HepG2 (cell line): ENCODE results near the gene CTU2. TPM values are rescaled to one million over a fixed set of nuclear protein-coding genes. Genes with fewer than 3 reads are reported as not detected.
A peak's percentile ranks its signal among the peaks of the same experiment; 100 is the strongest.

Experiments used
- BORCS8-MEF2B ChIP-seq: sonication (generic); formaldehyde crosslinking; IDR thresholded peaks from 2 replicates; pipeline ENCODE4 v1.8.0; 2022; ENCODE audit warnings: mild to moderate bottlenecking, missing genetic modification reagents
- BRD4 ChIP-seq: sonication (generic); formaldehyde crosslinking; IDR thresholded peaks from 2 replicates; pipeline ENCODE4 v1.4.0; 2020; ENCODE audit warnings: missing genetic modification reagents
- ESRRA ChIP-seq: sonication (generic); formaldehyde crosslinking; IDR thresholded peaks from 2 replicates; pipeline ENCODE4 v1.5.1; 2020; ENCODE audit warnings: mild to moderate bottlenecking, low read depth, missing genetic modification reagents
- EZH2 ChIP-seq: conservative IDR thresholded peaks from 2 replicates; pipeline ENCODE4 v1.6.1; 2012; ENCODE audit warnings: mild to moderate bottlenecking, low read depth, low read length, moderate library complexity
- GATAD1 ChIP-seq: IDR thresholded peaks from 2 replicates; pipeline ENCODE4 v1.6.1; 2016; ENCODE audit warnings: missing genetic modification reagents, missing compliant biosample characterization
- HES4 ChIP-seq: sonication (generic); formaldehyde crosslinking; IDR thresholded peaks from 2 replicates; pipeline ENCODE4 v1.9.0; 2021; ENCODE audit warnings: mild to moderate bottlenecking, missing genetic modification reagents, borderline replicate concordance
- HIVEP1 ChIP-seq: sonication (generic); formaldehyde crosslinking; IDR thresholded peaks from 2 replicates; pipeline ENCODE4 v1.4.0; 2020; ENCODE audit warnings: mild to moderate bottlenecking, missing genetic modification reagents
- IKZF1 ChIP-seq: fragments of 450-650 bp; IDR thresholded peaks from 2 replicates; pipeline ENCODE4 v1.7.1; 2016
- KDM6A ChIP-seq: IDR thresholded peaks from 2 replicates; pipeline ENCODE4 v1.6.1; 2016; ENCODE audit warnings: low read depth
- KLF16 ChIP-seq, 2 experiments: sonication (generic) in 1 of 2; formaldehyde crosslinking in 1 of 2; IDR thresholded peaks; 2 replicates each; pipeline versions ENCODE4 v1.6.1 to v1.8.0; 2016 to 2023; ENCODE audit warnings: missing genetic modification reagents in 2 of 2, missing compliant biosample characterization in 1 of 2
- MATR3 ChIP-seq: sonication (generic); formaldehyde crosslinking; IDR thresholded peaks from 2 replicates; pipeline ENCODE4 v1.4.0; 2020; ENCODE audit warnings: missing genetic modification reagents
- NFIC ChIP-seq: IDR thresholded peaks from 2 replicates; pipeline ENCODE4 v1.6.1; 2012; ENCODE audit warnings: mild to moderate bottlenecking, low read length, inconsistent platforms
- PRPF4 ChIP-seq: fragments of 200-400 bp; formaldehyde crosslinking; IDR thresholded peaks from 2 replicates; pipeline ENCODE4 v1.6.1; 2016; ENCODE audit warnings: low read length, low read depth; ENCODE audit not compliant: poor library complexity, severe bottlenecking
- SMAD1 ChIP-seq: sonication (generic); formaldehyde crosslinking; IDR thresholded peaks from 2 replicates; pipeline ENCODE4 v1.4.0; 2020; ENCODE audit warnings: missing genetic modification reagents, low read depth, mild to moderate bottlenecking, borderline replicate concordance
- SPEN ChIP-seq: sonication (generic); formaldehyde crosslinking; IDR thresholded peaks from 2 replicates; pipeline ENCODE4 v1.5.1; 2020; ENCODE audit warnings: low read depth, mild to moderate bottlenecking, missing genetic modification reagents
- SYNCRIP ChIP-seq: fragments of 200-400 bp; formaldehyde crosslinking; IDR thresholded peaks from 2 replicates; pipeline ENCODE4 v1.6.1; 2018; ENCODE audit warnings: mild to moderate bottlenecking, low read depth, low read length; ENCODE audit not compliant: insufficient read depth
- THYN1 ChIP-seq: sonication (generic); formaldehyde crosslinking; IDR thresholded peaks from 2 replicates; pipeline ENCODE4 v1.8.1; 2023; ENCODE audit warnings: low read depth, mild to moderate bottlenecking, moderate library complexity, missing genetic modification reagents, borderline replicate concordance
- ZFP1 ChIP-seq: IDR thresholded peaks from 2 replicates; pipeline ENCODE4 v1.6.1; 2016
- ZIK1 ChIP-seq: sonication (generic); formaldehyde crosslinking; IDR thresholded peaks from 2 replicates; pipeline ENCODE4 v1.5.0; 2020; ENCODE audit warnings: mild to moderate bottlenecking, low read depth, missing genetic modification reagents, borderline replicate concordance
- ZKSCAN5 ChIP-seq: sonication (generic); formaldehyde crosslinking; IDR thresholded peaks from 2 replicates; pipeline ENCODE4 v1.5.1; 2020; ENCODE audit warnings: mild to moderate bottlenecking, missing genetic modification reagents
- ZNF20 ChIP-seq: sonication (generic); formaldehyde crosslinking; IDR thresholded peaks from 2 replicates; pipeline ENCODE4 v1.4.0; 2020; ENCODE audit warnings: mild to moderate bottlenecking, moderate library complexity, missing genetic modification reagents
- ZNF484 ChIP-seq: sonication (generic); formaldehyde crosslinking; IDR thresholded peaks from 2 replicates; pipeline ENCODE4 v1.5.1; 2020; ENCODE audit warnings: mild to moderate bottlenecking, low read depth, missing genetic modification reagents, borderline replicate concordance
- ZNF746 ChIP-seq: sonication (generic); formaldehyde crosslinking; IDR thresholded peaks from 2 replicates; pipeline ENCODE4 v1.8.0; 2022; ENCODE audit warnings: mild to moderate bottlenecking, missing genetic modification reagents
- ZNF766 ChIP-seq: sonication (generic); formaldehyde crosslinking; IDR thresholded peaks from 2 replicates; pipeline ENCODE4 v1.5.0; 2020; ENCODE audit warnings: missing genetic modification reagents, borderline replicate concordance
- ZNF776 ChIP-seq: sonication (generic); formaldehyde crosslinking; IDR thresholded peaks from 2 replicates; pipeline ENCODE4 v1.4.0; 2020; ENCODE audit warnings: mild to moderate bottlenecking, missing genetic modification reagents
- ZNF788 ChIP-seq: sonication (generic); formaldehyde crosslinking; IDR thresholded peaks from 2 replicates; pipeline ENCODE4 v1.5.0; 2020; ENCODE audit warnings: mild to moderate bottlenecking, missing genetic modification reagents, borderline replicate concordance
- polyA plus RNA-seq, 8 experiments: library from polyadenylated mRNA; depleted of rRNA in 3 of 8; stranded (reverse) in 7 of 8; unstranded in 1 of 8; fragments of >200 nt; fragmentation: Illumina TruSeq in 4 of 8; extraction: Trizol in 4 of 8; gene quantifications; 2 replicates each; pipeline versions ENCODE4 v1.2.1 to v1.2.3, GENCODE V29; 2011 to 2016; ENCODE audit warnings: low read depth in 4 of 8, missing spikeins in 1 of 8, mixed read lengths in 1 of 8; ENCODE audit not compliant: insufficient read depth in 1 of 8
- total RNA-seq, 5 experiments: library from RNA; depleted of rRNA; stranded (reverse); fragments of >200 nt; fragmentation: Illumina TruSeq; extraction: Trizol; gene quantifications; 2 replicates each; pipeline ENCODE4 v1.2.3, GENCODE V29; 2016; ENCODE audit warnings: low read depth in 1 of 5
- TF ChIP-seq, protein P1 (sequence below): sonication (generic); formaldehyde crosslinking; IDR thresholded peaks from 2 replicates; pipeline ENCODE4 v1.4.0; 2020; ENCODE audit warnings: missing genetic modification reagents
- TF ChIP-seq, protein P2 (sequence below): sonication (generic); formaldehyde crosslinking; IDR thresholded peaks from 2 replicates; pipeline ENCODE4 v1.4.0; 2020; ENCODE audit warnings: low read depth, mild to moderate bottlenecking, missing genetic modification reagents

Gene CTU2
- total and polyA plus RNA-seq, 2 of the 13 experiments (the other 11 are each of a cell fraction or from before 2014, with no cell fraction given): 13.3 to 21.9 TPM

DNA sequence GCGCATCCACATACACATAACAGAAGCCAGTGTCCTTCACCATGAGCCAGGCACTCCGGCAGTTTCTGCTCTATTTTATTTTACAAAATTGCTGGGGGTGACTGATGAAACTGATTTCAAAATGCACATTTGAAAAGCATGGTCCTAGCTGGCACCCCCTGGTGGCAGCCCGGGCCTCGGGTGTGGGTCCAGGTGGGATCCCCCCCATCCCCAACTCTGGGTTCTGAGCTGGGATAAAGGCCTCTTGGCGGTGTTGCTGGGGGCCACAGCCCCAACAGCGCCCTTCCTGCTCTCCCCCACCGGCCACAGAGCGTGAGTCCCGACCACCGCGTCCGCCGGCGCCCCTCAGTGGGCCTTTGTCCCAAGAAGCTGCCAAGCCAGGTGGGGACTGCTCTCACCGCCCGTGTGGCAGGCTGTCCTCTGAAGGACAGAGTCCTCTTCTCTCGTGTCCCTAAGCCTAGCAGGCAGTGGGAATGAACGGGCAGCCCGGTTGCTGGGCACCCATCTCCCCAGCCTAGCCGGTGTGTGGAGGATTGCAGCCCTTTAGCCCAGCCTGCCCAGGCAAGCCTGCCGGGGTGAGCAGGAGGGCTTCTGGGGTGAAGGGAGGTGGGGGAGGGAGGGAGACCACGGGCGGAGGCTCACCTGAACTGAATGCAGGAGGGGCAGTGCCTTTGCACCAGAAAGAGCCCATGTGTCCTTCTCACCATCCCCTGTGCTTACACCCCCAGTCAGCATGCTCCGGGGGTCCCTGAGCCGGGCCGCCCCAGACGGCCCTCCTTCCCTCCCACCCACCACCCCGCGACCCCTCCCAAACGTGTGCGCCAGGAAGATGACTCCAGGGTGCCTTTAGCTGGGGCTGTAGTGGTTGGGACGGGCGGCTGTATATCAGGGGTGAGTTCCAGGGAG, 20.9 kb upstream of the CTU2 start (continued):
- 0 out of 2 replicates have a peak, but pooled peaks have one; percentile 24 for TF ChIP-seq ZNF788 (CRISPR knock-in tag)
- TF ChIP-seq ZNF20 (CRISPR knock-in tag): no peak
- TF ChIP-seq, protein P1, sequence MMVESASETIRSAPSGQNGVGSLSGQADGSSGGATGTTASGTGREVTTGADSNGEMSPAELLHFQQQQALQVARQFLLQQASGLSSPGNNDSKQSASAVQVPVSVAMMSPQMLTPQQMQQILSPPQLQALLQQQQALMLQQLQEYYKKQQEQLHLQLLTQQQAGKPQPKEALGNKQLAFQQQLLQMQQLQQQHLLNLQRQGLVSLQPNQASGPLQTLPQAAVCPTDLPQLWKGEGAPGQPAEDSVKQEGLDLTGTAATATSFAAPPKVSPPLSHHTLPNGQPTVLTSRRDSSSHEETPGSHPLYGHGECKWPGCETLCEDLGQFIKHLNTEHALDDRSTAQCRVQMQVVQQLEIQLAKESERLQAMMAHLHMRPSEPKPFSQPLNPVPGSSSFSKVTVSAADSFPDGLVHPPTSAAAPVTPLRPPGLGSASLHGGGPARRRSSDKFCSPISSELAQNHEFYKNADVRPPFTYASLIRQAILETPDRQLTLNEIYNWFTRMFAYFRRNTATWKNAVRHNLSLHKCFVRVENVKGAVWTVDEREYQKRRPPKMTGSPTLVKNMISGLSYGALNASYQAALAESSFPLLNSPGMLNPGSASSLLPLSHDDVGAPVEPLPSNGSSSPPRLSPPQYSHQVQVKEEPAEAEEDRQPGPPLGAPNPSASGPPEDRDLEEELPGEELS: no peak
- TF ChIP-seq IKZF1: no peak
- no peak for TF ChIP-seq ZKSCAN5
- no peak for TF ChIP-seq SYNCRIP
- no peak for TF ChIP-seq ESRRA
- TF ChIP-seq BORCS8-MEF2B (CRISPR knock-in tag): 0 out of 2 replicates have a peak, but pooled peaks have one; percentile 36
- TF ChIP-seq HIVEP1 (CRISPR knock-in tag): 0 out of 2 replicates have a peak, but pooled peaks have one; percentile 27
- no peak for TF ChIP-seq HES4 (CRISPR knock-in tag)
- no peak for TF ChIP-seq BRD4 (CRISPR knock-in tag)
- TF ChIP-seq ZNF766: no peak
- TF ChIP-seq GATAD1: no peak
- no peak for TF ChIP-seq THYN1 (CRISPR knock-in tag)
- TF ChIP-seq NFIC: no peak
- TF ChIP-seq PRPF4: no peak
- TF ChIP-seq ZNF484: 0 out of 2 replicates have a peak, but pooled peaks have one; percentile 39
- no peak; the same call in 1 of the 2 replicates for TF ChIP-seq SMAD1 (CRISPR knock-in tag)
- TF ChIP-seq, protein P2, sequence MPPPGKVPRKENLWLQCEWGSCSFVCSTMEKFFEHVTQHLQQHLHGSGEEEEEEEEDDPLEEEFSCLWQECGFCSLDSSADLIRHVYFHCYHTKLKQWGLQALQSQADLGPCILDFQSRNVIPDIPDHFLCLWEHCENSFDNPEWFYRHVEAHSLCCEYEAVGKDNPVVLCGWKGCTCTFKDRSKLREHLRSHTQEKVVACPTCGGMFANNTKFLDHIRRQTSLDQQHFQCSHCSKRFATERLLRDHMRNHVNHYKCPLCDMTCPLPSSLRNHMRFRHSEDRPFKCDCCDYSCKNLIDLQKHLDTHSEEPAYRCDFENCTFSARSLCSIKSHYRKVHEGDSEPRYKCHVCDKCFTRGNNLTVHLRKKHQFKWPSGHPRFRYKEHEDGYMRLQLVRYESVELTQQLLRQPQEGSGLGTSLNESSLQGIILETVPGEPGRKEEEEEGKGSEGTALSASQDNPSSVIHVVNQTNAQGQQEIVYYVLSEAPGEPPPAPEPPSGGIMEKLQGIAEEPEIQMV (CRISPR knock-in tag): 0 out of 2 replicates have a peak, but pooled peaks have one; percentile 61
- TF ChIP-seq KLF16 (CRISPR knock-in tag; IDR thresholded peaks at IDR 0.05): 0 out of 4 replicates have a peak, but pooled peaks of 1 of the 2 experiments have one; percentile 48
- TF ChIP-seq KDM6A (CRISPR knock-in tag): no peak
- TF ChIP-seq ZIK1 (CRISPR knock-in tag): no peak
- TF ChIP-seq ZNF746 (CRISPR knock-in tag): no peak
- TF ChIP-seq MATR3 (CRISPR knock-in tag): no peak
- TF ChIP-seq EZH2: peak; percentile 78; the same call in 1 of the 2 replicates
- no peak for TF ChIP-seq ZNF776 (CRISPR knock-in tag)
- TF ChIP-seq ZFP1 (CRISPR knock-in tag): no peak
- TF ChIP-seq SPEN: no peak
